IMR-90 (cell line): Measurements from ENCODE around the gene TSPAN17. TPM values are rescaled to one million over a fixed set of nuclear protein-coding genes. Genes with fewer than 3 reads are reported as not detected.

ENCODE experiments used
- ATAC-seq: fragments of 200-7000 bp; cut with Tn5 transposase; 2 replicates; pipeline ENCODE4 v1.9.1; 2020; ENCODE audit warnings: low read depth, mild to moderate bottlenecking, moderate library complexity
- BruUV-seq: library from RNA; stranded (reverse); fragments of 400-500 nt; replicated peaks from 2 replicates; lab custom pipeline; 2021; lab: Mats Ljungman, UMichigan
- CTCF ChIA-PET: fragments of 300-600 bp; formaldehyde crosslinking; extraction: SDS; loops from one replicate; lab custom pipeline; 2021; ENCODE audit warnings: antibody characterized with exemption; lab: Yijun Ruan, JAX
- POLR2A ChIA-PET: fragments of 300-600 bp; sonication (Branson Sonifier 250); formaldehyde crosslinking; loops from one replicate; lab custom pipeline; 2022; ENCODE audit warnings: antibody characterized with exemption; ENCODE audit not compliant: unreplicated experiment; lab: Charles Lee
- DNase-seq: peaks from one replicate; pipeline ENCODE4 v3.0.0; 2013
- H2AFZ ChIP-seq: replicated peaks from 2 replicates; pipeline ENCODE3; 2013; ENCODE audit warnings: low read length, mild to moderate bottlenecking; ENCODE audit not compliant: poor library complexity
- H2AK5ac ChIP-seq: 2 replicates; pipeline ENCODE4 v1.6.1; 2013; ENCODE audit warnings: low read depth, low read length, inconsistent platforms
- H2AK9ac ChIP-seq: replicated peaks from 2 replicates; pipeline ENCODE3; 2013; ENCODE audit warnings: mild to moderate bottlenecking, low read depth, low read length, moderate library complexity; ENCODE audit not compliant: poor library complexity
- H2BK120ac ChIP-seq: 2 replicates; pipeline ENCODE4 v1.6.1; 2013; ENCODE audit warnings: low read depth, low read length, inconsistent platforms
- H2BK15ac ChIP-seq: 3 replicates; pipeline ENCODE4 v1.6.1; 2013; ENCODE audit warnings: low read depth, low read length, inconsistent platforms
- H2BK20ac ChIP-seq: 2 replicates; pipeline ENCODE4 v1.6.1; 2013; ENCODE audit warnings: low read depth, mild to moderate bottlenecking, inconsistent platforms, low read length, moderate library complexity
- H2BK5ac ChIP-seq: 2 replicates; pipeline ENCODE4 v1.6.1; 2013; ENCODE audit warnings: mild to moderate bottlenecking, low read depth, low read length, inconsistent platforms; ENCODE audit not compliant: poor library complexity, severe bottlenecking
- H3K14ac ChIP-seq: replicated peaks from 2 replicates; pipeline ENCODE4 v1.6.1; 2013; ENCODE audit warnings: low read depth, low read length, inconsistent platforms
- H3K18ac ChIP-seq: 2 replicates; pipeline ENCODE4 v1.6.1; 2013; ENCODE audit warnings: low read depth, low read length, control low read depth
- H3K23ac ChIP-seq: 2 replicates; pipeline ENCODE4 v1.6.1; 2013; ENCODE audit warnings: low read depth, low read length, inconsistent platforms
- H3K27ac ChIP-seq: 2 replicates; pipeline ENCODE4 v1.5.1; 2013; ENCODE audit warnings: mild to moderate bottlenecking, control low read depth, low read length; ENCODE audit not compliant: insufficient read depth
- H3K27me3 ChIP-seq: 2 replicates; pipeline ENCODE4 v1.6.1; 2013; ENCODE audit warnings: low read length; ENCODE audit not compliant: control insufficient read depth, insufficient read depth
- H3K36me3 ChIP-seq: 2 replicates; pipeline ENCODE4 v1.6.1; 2013; ENCODE audit warnings: low read length, mixed read lengths; ENCODE audit not compliant: control insufficient read depth, insufficient read depth
- H3K4ac ChIP-seq: 2 replicates; pipeline ENCODE4 v1.6.1; 2013; ENCODE audit warnings: low read depth, low read length, inconsistent platforms
- H3K4me1 ChIP-seq: 2 replicates; pipeline ENCODE4 v1.6.1; 2013; ENCODE audit warnings: low read length, mixed read lengths; ENCODE audit not compliant: control insufficient read depth, insufficient read depth
- H3K4me2 ChIP-seq: 2 replicates; pipeline ENCODE4 v1.6.1; 2013; ENCODE audit warnings: low read depth, mild to moderate bottlenecking, control low read depth, low read length, moderate library complexity
- H3K4me3 ChIP-seq: 2 replicates; pipeline ENCODE4 v1.5.1; 2013; ENCODE audit warnings: low read depth, mild to moderate bottlenecking, control low read depth, low read length, moderate library complexity; ENCODE audit not compliant: insufficient read depth
- H3K56ac ChIP-seq: 2 replicates; pipeline ENCODE4 v1.6.1; 2013; ENCODE audit warnings: low read length, inconsistent platforms; ENCODE audit not compliant: insufficient read depth; ENCODE audit errors: extremely low read depth
- H3K79me1 ChIP-seq, 2 experiments: 2 replicates each; pipeline ENCODE4 v1.6.1; 2013; ENCODE audit warnings: low read length in 2 of 2, inconsistent platforms in 1 of 2, low read depth in 1 of 2
- H3K9ac ChIP-seq: 2 replicates; pipeline ENCODE4 v1.6.1; 2013; ENCODE audit warnings: low read depth, low read length, control low read depth
- H3K9me1 ChIP-seq: 2 replicates; pipeline ENCODE4 v1.6.1; 2013; ENCODE audit warnings: low read length, inconsistent platforms; ENCODE audit not compliant: insufficient read depth
- H3K9me3 ChIP-seq: 2 replicates; pipeline ENCODE4 v1.6.1; 2013; ENCODE audit warnings: low read length; ENCODE audit not compliant: control insufficient read depth, insufficient read depth
- H4K20me1 ChIP-seq: 2 replicates; pipeline ENCODE4 v1.6.1; 2013; ENCODE audit warnings: low read length, inconsistent platforms; ENCODE audit not compliant: insufficient read depth
- H4K5ac ChIP-seq: 2 replicates; pipeline ENCODE4 v1.6.1; 2013; ENCODE audit warnings: mild to moderate bottlenecking, low read depth, low read length, control low read depth
- H4K8ac ChIP-seq, 2 experiments: 2 replicates each; pipeline ENCODE4 v1.6.1; 2013; ENCODE audit warnings: low read depth in 2 of 2, low read length in 2 of 2, control low read depth in 1 of 2, inconsistent platforms in 1 of 2
- H4K91ac ChIP-seq: 2 replicates; pipeline ENCODE4 v1.6.1; 2013; ENCODE audit warnings: low read depth, low read length, inconsistent platforms; ENCODE audit not compliant: insufficient read depth
- BHLHE40 ChIP-seq: fragments of 150-350 bp; IDR thresholded peaks from 2 replicates; pipeline ENCODE4 v1.6.1; 2016; ENCODE audit warnings: mild to moderate bottlenecking, low read depth, low read length
- CEBPB ChIP-seq: IDR thresholded peaks from 2 replicates; pipeline ENCODE4 v1.6.1; 2012; ENCODE audit warnings: low read depth, low read length, improper control_type of control experiment
- CHD1 ChIP-seq: IDR thresholded peaks from 2 replicates; pipeline ENCODE4 v1.6.1; 2012; ENCODE audit warnings: low read depth, low read length, improper control_type of control experiment
- CTCF ChIP-seq: conservative IDR thresholded peaks from 2 replicates; pipeline ENCODE4 v1.5.1; 2012; ENCODE audit warnings: mild to moderate bottlenecking, low read depth, low read length, improper control_type of control experiment
- ELK1 ChIP-seq: fragments of 150-350 bp; IDR thresholded peaks from 2 replicates; pipeline ENCODE4 v1.6.1; 2016; ENCODE audit warnings: low read depth, mild to moderate bottlenecking, low read length, moderate library complexity, borderline replicate concordance
- FOS ChIP-seq: fragments of 150-350 bp; IDR thresholded peaks from 2 replicates; pipeline ENCODE4 v1.6.1; 2016; ENCODE audit warnings: low read depth, low read length
- MAFK ChIP-seq: IDR thresholded peaks from 2 replicates; pipeline ENCODE4 v1.6.1; 2012; ENCODE audit warnings: low read depth, low read length, improper control_type of control experiment
- MAZ ChIP-seq: IDR thresholded peaks from 2 replicates; pipeline ENCODE4 v1.6.1; 2012; ENCODE audit warnings: low read depth, mild to moderate bottlenecking, low read length, improper control_type of control experiment, moderate library complexity, borderline replicate concordance
- MXI1 ChIP-seq: IDR thresholded peaks from 2 replicates; pipeline ENCODE4 v1.6.1; 2012; ENCODE audit warnings: low read depth, mild to moderate bottlenecking, low read length, moderate library complexity, borderline replicate concordance
- NFE2L2 ChIP-seq: fragments of 150-350 bp; IDR thresholded peaks from 2 replicates; pipeline ENCODE4 v1.6.1; 2016; ENCODE audit warnings: low read depth, mild to moderate bottlenecking, low read length
- POLR2A ChIP-seq: IDR thresholded peaks from 2 replicates; pipeline ENCODE4 v1.6.1; 2012; ENCODE audit warnings: mild to moderate bottlenecking, low read depth, low read length
- RAD21 ChIP-seq: IDR thresholded peaks from 2 replicates; pipeline ENCODE4 v1.6.1; 2012; ENCODE audit warnings: low read length, improper control_type of control experiment
- RCOR1 ChIP-seq: IDR thresholded peaks from 2 replicates; pipeline ENCODE4 v1.6.1; 2012; ENCODE audit warnings: mild to moderate bottlenecking, low read length, improper control_type of control experiment; ENCODE audit not compliant: insufficient replicate concordance
- RFX5 ChIP-seq: IDR thresholded peaks from 2 replicates; pipeline ENCODE4 v1.8.0; 2012; ENCODE audit warnings: low read depth, mild to moderate bottlenecking, low read length, moderate library complexity
- SMC3 ChIP-seq: fragments of 150-350 bp; IDR thresholded peaks from 2 replicates; pipeline ENCODE4 v1.6.1; 2016; ENCODE audit warnings: low read depth, mild to moderate bottlenecking, antibody characterized with exemption, low read length, moderate library complexity
- USF2 ChIP-seq: fragments of 150-350 bp; IDR thresholded peaks from 2 replicates; pipeline ENCODE4 v1.6.1; 2017; ENCODE audit warnings: mild to moderate bottlenecking, antibody characterized with exemption, low read length, low read depth
- WGBS, 2 experiments: methylation state at CpG; one replicate each; pipeline versions ENCODE4 v1.1.5 to v1.1.7; 2013; ENCODE audit warnings: missing lambda C conversion rate in 2 of 2; ENCODE audit not compliant: insufficient read length in 1 of 2; ENCODE audit errors: extremely low coverage in 2 of 2; 5-methylcytosine and 5-hydroxymethylcytosine counted together
- dilution Hi-C: fragments of 300-500 bp; cut with HindIII; formaldehyde crosslinking; loops from one replicate; pipeline ENCODE4 v1.14.3; 2018; ENCODE audit warnings: low sequenced_read_pairs; ENCODE audit not compliant: unreplicated experiment
- in situ Hi-C: fragments of 300-500 bp; cut with MboI; formaldehyde crosslinking; loops from 3 replicates; pipeline ENCODE4 v1.14.3; 2019; ENCODE audit warnings: low sequenced_read_pairs, inconsistent platforms, mixed read lengths
- intact Hi-C: fragments of 100-400 bp; cut with micrococcal nuclease; formaldehyde crosslinking; loops from 2 replicates; pipeline ENCODE4 v1.10.0; 2022
- polyA plus RNA-seq, 3 experiments: library from polyadenylated mRNA; depleted of rRNA; stranded (reverse); fragments of >200 nt; gene quantifications; 2 replicates each; pipeline ENCODE4 v1.2.3, GENCODE V29; 2012; ENCODE audit warnings: low replicate concordance in 1 of 3
- total RNA-seq: library from RNA; depleted of rRNA; stranded (reverse); fragments of >200 nt; gene quantifications from 2 replicates; pipeline ENCODE4 v1.2.3, GENCODE V29; 2012

TSPAN17 gene
- total and polyA plus RNA-seq, 2 of the 4 experiments (the other 2 are of a cell fraction), result 34.2 to 41.6 TPM

- Histone ChIP-seq H2AFZ (no peak overlapping the region), H4K20me1 (no peaks in the 10 kb centered on the region), H2AK5ac (no peak overlapping the region), H3K18ac (no peak overlapping the region), H3K27ac (no peak overlapping the region), H4K91ac (no peak overlapping the region), H4K8ac (no peak overlapping the region), H3K4me1 (no peaks in the 10 kb centered on the region), H2BK120ac (no peak overlapping the region), H3K56ac (no peak overlapping the region), H3K23ac (no peak overlapping the region), H3K79me1 (no peaks in the 10 kb centered on the region), H3K4me2 (no peak overlapping the region), H3K9me1 (no peaks in the 10 kb centered on the region), H2BK15ac (no peak overlapping the region), H2BK20ac (no peak overlapping the region), H2AK9ac (no peak overlapping the region), H3K27me3 (peaks cover 68% of the 10 kb centered on the region), H4K5ac (no peak overlapping the region), H3K4me3 (no peak overlapping the region), H2BK5ac (no peak overlapping the region), H3K9ac (no peak overlapping the region), H3K4ac (no peak overlapping the region), H3K9me3 (no peaks in the 10 kb centered on the region), H3K36me3 (no peaks in the 10 kb centered on the region), H3K14ac (no peak overlapping the region)
- intact Hi-C loops, result no loop called here
- BruUV-seq, result no TSS peak
- WGBS, 2 experiments, result 100% methylated on average over 1 of the region's 13 CpGs; no CpG with 5 or more reads in 1 of the 2 experiments
- no peak for TF ChIP-seq RCOR1
- TF ChIP-seq POLR2A, result no peak
- no peak for TF ChIP-seq NFE2L2
- TF ChIP-seq RFX5, result no peak
- TF ChIP-seq BHLHE40, result no peak
- TF ChIP-seq USF2, result no peak
- TF ChIP-seq CHD1, result no peak
- TF ChIP-seq CTCF, result no peak
- TF ChIP-seq RAD21, result no peak
- TF ChIP-seq ELK1, result no peak
- no peak for TF ChIP-seq MXI1
- TF ChIP-seq CEBPB, result no peak
- TF ChIP-seq SMC3, result no peak
- no peak for TF ChIP-seq MAFK
- TF ChIP-seq MAZ, result no peak
- TF ChIP-seq FOS, result no peak
- ChIA-PET POLR2A (no interaction called here), CTCF (no interaction called here)
- DNase-seq (no peak), ATAC-seq (no peak)
- in situ Hi-C loops, result no loop called here
- dilution Hi-C loops, result no loop called here
These were observed 56.6 kb downstream of the TSPAN17 start for GRCh38 chr5:176703857-176704256.
